ENCODE measurements around the gene DCK.

DCK gene

DNA sequence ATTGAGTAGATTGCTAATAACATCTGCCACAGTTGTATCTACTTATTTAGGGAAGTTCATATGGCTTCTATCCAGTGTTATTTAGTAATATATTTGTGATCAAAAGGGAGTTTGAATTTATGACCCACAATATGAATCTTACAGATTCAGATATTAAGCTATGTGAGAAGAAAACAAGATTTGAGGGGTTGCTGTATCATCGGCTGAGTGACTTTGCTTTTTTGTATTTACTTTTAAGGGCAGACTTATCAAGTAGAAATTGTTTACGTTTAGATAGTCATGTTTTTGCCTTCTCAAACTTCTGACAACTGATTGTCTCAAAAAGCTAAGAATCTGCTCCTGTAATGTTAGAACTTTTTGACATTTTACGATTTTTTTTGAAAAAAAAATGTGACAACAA, 17.2 kb upstream of the DCK start:
- no peaks in the 10 kb centered on the region for H3K27me3 ChIP-seq (replicated peaks; ENCODE audit: control insufficient read depth, insufficient read depth, low read length, poor library complexity, severe bottlenecking)
- no peak for DNase-seq
- no peaks in the 10 kb centered on the region for H3K9me3 ChIP-seq (ENCODE audit: control insufficient read depth, low read length)
- H3K36me3 ChIP-seq (ENCODE audit: control insufficient read depth, insufficient read depth, low read length) = peaks cover 8% of the 10 kb centered on the region
- no peaks in the 10 kb centered on the region for H3K4me1 ChIP-seq (ENCODE audit: control insufficient read depth, insufficient read depth, low read length, poor library complexity, severe bottlenecking)
- H3K27ac ChIP-seq (ENCODE audit: insufficient read depth, low read length, poor library complexity, severe bottlenecking) = no peak overlapping the region
- no peak overlapping the region for H3K4me3 ChIP-seq (ENCODE audit: insufficient read depth, low read depth, low read length, poor library complexity, severe bottlenecking)

DNA sequence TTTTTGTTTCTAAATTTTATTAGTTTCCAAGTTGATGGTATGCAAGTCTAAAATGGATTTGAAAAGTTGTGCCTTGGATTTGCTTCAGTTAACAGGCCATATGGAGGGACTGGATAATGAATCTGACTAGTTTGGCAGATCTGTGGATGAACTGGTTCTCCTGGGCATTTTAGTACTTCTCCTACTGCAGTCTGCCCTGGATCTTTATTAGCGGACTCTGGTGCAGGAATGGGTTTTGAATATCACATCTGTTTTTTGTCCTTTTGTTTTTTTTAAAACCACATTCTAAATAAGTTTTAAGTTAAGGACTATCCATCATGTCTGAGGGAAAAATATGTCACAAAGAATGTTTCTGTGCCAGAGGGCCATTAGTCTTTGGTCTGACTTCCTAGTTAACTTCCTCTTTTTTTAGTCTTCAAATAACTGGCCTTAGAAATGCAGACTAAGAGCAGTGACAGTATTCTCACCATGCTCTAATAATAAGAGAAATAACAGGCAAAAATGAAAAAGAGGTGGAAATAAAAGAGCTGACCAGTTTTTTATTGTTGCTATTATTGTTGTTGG, 13.9 kb upstream of the DCK start:
- Histone ChIP-seq H3K4me1 (ENCODE audit: control insufficient read depth, insufficient read depth, low read length, poor library complexity, severe bottlenecking) (no peaks in the 10 kb centered on the region), H3K4me3 (ENCODE audit: insufficient read depth, low read depth, low read length, poor library complexity, severe bottlenecking) (no peak overlapping the region), H3K27ac (ENCODE audit: insufficient read depth, low read length, poor library complexity, severe bottlenecking) (no peak overlapping the region), H3K27me3 (replicated peaks; ENCODE audit: control insufficient read depth, insufficient read depth, low read length, poor library complexity, severe bottlenecking) (no peaks in the 10 kb centered on the region), H3K36me3 (ENCODE audit: control insufficient read depth, insufficient read depth, low read length) (peaks cover 8% of the 10 kb centered on the region), H3K9me3 (ENCODE audit: control insufficient read depth, low read length) (no peaks in the 10 kb centered on the region)
- no peak for DNase-seq

DNA sequence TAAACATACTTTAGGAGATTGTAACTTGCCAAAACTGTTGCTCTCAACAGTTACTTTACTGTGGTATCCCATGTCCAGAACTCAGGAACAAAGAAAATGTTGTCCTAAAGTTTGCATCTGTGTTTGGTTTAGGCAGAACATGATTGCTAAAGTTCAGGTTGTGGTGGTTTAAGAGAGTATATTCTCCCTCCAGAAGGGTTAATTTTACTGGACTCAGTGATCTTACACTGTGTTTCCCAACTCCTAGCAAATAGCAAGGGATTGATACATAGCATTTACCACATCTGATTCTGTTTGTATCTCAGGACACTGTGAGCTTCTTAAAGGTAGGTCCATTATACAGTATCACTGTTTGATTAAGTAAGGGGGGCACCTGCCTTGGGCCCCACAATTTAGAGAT, 13.3 kb upstream of the DCK start:
- no peak for DNase-seq
- H3K27ac ChIP-seq (ENCODE audit: insufficient read depth, low read length, poor library complexity, severe bottlenecking) = no peak overlapping the region
- peaks cover 8% of the 10 kb centered on the region for H3K36me3 ChIP-seq (ENCODE audit: control insufficient read depth, insufficient read depth, low read length)
- no peaks in the 10 kb centered on the region for H3K9me3 ChIP-seq (ENCODE audit: control insufficient read depth, low read length)
- H3K27me3 ChIP-seq (replicated peaks; ENCODE audit: control insufficient read depth, insufficient read depth, low read length, poor library complexity, severe bottlenecking) = no peaks in the 10 kb centered on the region
- no peaks in the 10 kb centered on the region for H3K4me1 ChIP-seq (ENCODE audit: control insufficient read depth, insufficient read depth, low read length, poor library complexity, severe bottlenecking)
- no peak overlapping the region for H3K4me3 ChIP-seq (ENCODE audit: insufficient read depth, low read depth, low read length, poor library complexity, severe bottlenecking)

DNA sequence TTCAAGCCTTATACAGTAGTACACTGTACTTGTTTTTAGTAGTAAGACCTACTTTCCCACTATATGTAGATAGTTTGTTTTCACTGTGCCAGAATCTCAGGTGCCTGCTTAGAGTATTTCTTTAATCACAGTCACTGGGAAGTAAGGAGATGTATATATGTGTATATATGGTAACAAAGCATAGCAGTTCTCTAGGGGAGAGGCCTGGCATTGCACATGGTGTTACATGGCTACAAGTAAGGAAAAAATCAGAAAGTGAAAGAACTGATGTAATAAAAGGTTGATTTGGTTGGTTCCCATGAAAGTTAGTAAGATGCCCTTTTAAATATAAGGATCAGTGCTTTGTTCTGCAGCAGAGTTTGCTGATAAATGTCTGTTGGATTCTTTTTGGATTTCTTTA, 9.3 kb upstream of the DCK start:
- H3K9me3 ChIP-seq (ENCODE audit: control insufficient read depth, low read length) = no peaks in the 10 kb centered on the region
- H3K4me1 ChIP-seq (ENCODE audit: control insufficient read depth, insufficient read depth, low read length, poor library complexity, severe bottlenecking) = no peaks in the 10 kb centered on the region
- H3K27me3 ChIP-seq (replicated peaks; ENCODE audit: control insufficient read depth, insufficient read depth, low read length, poor library complexity, severe bottlenecking) = no peaks in the 10 kb centered on the region
- no peak overlapping the region for H3K27ac ChIP-seq (ENCODE audit: insufficient read depth, low read length, poor library complexity, severe bottlenecking)
- H3K36me3 ChIP-seq (ENCODE audit: control insufficient read depth, insufficient read depth, low read length) = peaks cover 3% of the 10 kb centered on the region
- no peak overlapping the region for H3K4me3 ChIP-seq (ENCODE audit: insufficient read depth, low read depth, low read length, poor library complexity, severe bottlenecking)
- no peak for DNase-seq

DNA sequence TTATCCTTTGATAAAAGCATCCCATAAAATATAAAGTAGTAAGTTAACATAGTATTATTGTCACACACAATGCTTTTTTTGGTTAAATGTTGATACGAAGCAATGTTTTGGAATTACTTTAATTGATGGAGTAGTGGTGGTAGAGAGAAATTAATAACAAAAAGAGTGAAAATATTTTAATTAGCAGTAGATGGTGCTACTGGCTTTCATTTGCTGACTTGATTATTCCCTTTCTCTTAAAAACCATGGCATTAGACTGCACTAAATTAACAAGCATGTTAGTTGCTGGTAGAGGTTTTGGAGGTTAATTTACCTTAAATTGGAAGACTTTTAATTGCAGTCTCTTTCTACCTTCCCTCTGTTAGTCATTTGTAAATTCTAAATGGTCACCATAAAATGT, 8.9 kb upstream of the DCK start:
- no peak overlapping the region for H3K4me3 ChIP-seq (ENCODE audit: insufficient read depth, low read depth, low read length, poor library complexity, severe bottlenecking)
- no peaks in the 10 kb centered on the region for H3K36me3 ChIP-seq (ENCODE audit: control insufficient read depth, insufficient read depth, low read length)
- no peaks in the 10 kb centered on the region for H3K4me1 ChIP-seq (ENCODE audit: control insufficient read depth, insufficient read depth, low read length, poor library complexity, severe bottlenecking)
- H3K27me3 ChIP-seq (replicated peaks; ENCODE audit: control insufficient read depth, insufficient read depth, low read length, poor library complexity, severe bottlenecking) = no peaks in the 10 kb centered on the region
- no peaks in the 10 kb centered on the region for H3K9me3 ChIP-seq (ENCODE audit: control insufficient read depth, low read length)
- no peak overlapping the region for H3K27ac ChIP-seq (ENCODE audit: insufficient read depth, low read length, poor library complexity, severe bottlenecking)
- DNase-seq = no peak

DNA sequence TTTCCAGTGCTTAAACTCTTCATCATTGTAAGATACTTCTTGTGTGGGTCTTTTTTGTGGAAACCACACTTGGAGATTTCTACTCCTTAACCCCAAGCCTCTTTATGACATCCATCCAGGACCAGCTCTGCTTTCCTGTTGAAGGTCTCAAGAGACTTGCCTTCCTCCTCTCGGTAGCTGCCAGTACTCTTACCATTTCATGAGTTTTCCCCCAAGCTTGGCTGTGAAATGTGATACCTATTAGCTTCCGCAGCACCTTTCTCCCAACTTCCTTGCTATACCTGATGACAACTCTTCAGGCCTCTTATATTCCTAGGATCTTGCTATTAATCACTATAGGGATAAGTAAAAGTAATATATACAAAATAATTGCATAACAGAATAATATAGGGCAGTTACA, 1.9 kb upstream of the DCK start:
- Histone ChIP-seq H3K36me3 (ENCODE audit: control insufficient read depth, insufficient read depth, low read length) (no peaks in the 10 kb centered on the region), H3K27ac (ENCODE audit: insufficient read depth, low read length, poor library complexity, severe bottlenecking) (no peak overlapping the region), H3K9me3 (ENCODE audit: control insufficient read depth, low read length) (no peaks in the 10 kb centered on the region), H3K4me3 (ENCODE audit: insufficient read depth, low read depth, low read length, poor library complexity, severe bottlenecking) (no peak overlapping the region), H3K27me3 (replicated peaks; ENCODE audit: control insufficient read depth, insufficient read depth, low read length, poor library complexity, severe bottlenecking) (no peaks in the 10 kb centered on the region), H3K4me1 (ENCODE audit: control insufficient read depth, insufficient read depth, low read length, poor library complexity, severe bottlenecking) (peaks cover 9% of the 10 kb centered on the region)
- no peak for DNase-seq

DNA sequence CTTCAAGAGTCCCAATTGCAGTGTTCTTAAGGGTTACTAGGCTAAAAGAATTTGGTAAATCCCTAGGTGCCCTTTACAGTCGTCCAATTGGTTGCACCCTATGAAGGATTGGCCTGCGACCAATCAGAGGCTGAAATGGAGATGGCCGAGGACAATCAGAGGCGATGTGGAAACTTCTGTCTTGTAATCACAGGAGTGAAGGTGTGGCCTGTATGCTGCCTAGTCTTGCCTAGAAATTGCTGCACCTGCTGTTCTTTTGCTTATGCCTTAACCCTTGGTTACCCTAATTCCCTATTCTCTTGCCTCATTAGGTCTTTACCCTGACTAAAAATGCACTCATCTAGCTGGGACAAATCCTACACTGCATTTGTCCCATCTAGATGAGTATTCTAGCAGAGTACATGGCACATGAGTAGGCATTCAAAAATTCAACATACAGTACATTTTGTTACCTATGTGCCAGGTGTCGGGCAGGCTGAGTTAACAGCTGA, 1.0 kb upstream of the DCK start:
- H3K9me3 ChIP-seq (ENCODE audit: control insufficient read depth, low read length) = no peaks in the 10 kb centered on the region
- DNase-seq = no peak
- no peak overlapping the region for H3K27ac ChIP-seq (ENCODE audit: insufficient read depth, low read length, poor library complexity, severe bottlenecking)
- H3K4me3 ChIP-seq (ENCODE audit: insufficient read depth, low read depth, low read length, poor library complexity, severe bottlenecking) = no peak overlapping the region
- peaks cover 18% of the 10 kb centered on the region for H3K4me1 ChIP-seq (ENCODE audit: control insufficient read depth, insufficient read depth, low read length, poor library complexity, severe bottlenecking)
- no peaks in the 10 kb centered on the region for H3K36me3 ChIP-seq (ENCODE audit: control insufficient read depth, insufficient read depth, low read length)
- H3K27me3 ChIP-seq (replicated peaks; ENCODE audit: control insufficient read depth, insufficient read depth, low read length, poor library complexity, severe bottlenecking) = no peaks in the 10 kb centered on the region

DNA sequence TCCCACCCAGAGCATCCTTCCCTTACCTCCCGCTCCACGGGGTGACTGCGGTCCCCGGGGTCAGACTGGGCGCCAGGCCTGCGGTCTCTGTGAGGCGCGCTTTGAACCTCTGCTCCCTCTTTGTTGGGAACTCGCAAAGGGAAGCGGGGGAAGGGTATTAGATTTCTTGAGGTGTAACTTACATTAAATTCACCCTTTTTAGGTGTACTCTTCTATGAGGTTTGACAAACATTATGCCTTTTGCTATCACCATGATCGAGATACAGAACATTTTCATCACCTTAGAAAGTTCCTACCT, 569 bp downstream of the DCK start:
- no peaks in the 10 kb centered on the region for H3K27me3 ChIP-seq (replicated peaks; ENCODE audit: control insufficient read depth, insufficient read depth, low read length, poor library complexity, severe bottlenecking)
- H3K4me1 ChIP-seq (ENCODE audit: control insufficient read depth, insufficient read depth, low read length, poor library complexity, severe bottlenecking) = peaks cover 19% of the 10 kb centered on the region
- H3K36me3 ChIP-seq (ENCODE audit: control insufficient read depth, insufficient read depth, low read length) = no peaks in the 10 kb centered on the region
- no peaks in the 10 kb centered on the region for H3K9me3 ChIP-seq (ENCODE audit: control insufficient read depth, low read length)
- H3K4me3 ChIP-seq (ENCODE audit: insufficient read depth, low read depth, low read length, poor library complexity, severe bottlenecking) = peak overlapping the region; percentile 100
- DNase-seq = no peak
- peak overlapping the region; percentile 76 for H3K27ac ChIP-seq (ENCODE audit: insufficient read depth, low read length, poor library complexity, severe bottlenecking)

DNA sequence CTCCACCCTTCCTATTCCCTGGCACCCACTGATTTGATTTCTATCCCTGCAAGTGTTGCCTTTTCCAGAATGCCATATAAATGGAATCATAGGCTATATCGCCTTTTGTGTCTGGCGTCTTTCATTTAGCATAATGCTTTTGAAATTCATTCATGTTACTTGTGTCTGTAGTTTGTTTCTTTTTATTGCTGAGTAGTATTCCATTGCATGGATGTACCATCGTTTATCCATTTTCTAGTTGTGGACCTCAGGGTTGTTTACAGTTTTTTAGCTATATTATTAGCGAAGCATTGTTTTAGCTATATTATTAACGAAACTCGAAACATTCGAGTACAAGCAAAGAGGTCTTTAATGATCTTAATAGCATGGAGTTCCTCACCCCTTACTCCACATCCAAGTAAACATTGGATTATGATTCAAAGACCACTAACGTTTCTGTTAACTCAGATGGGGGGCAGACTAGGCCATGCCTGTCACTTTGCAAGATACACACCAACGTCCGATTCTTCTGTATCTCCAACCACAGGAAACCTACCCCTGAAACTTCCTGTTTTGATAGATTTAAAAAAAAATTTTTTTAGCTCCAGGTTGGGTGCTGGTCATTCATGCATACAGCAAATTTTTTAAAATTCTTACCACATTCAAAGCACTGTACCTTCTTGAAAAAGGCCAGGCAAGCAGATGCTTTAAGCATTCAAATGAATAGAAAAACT, 1.1 kb downstream of the DCK start:
- H3K4me1 ChIP-seq (ENCODE audit: control insufficient read depth, insufficient read depth, low read length, poor library complexity, severe bottlenecking) = peaks cover 19% of the 10 kb centered on the region
- no peaks in the 10 kb centered on the region for H3K9me3 ChIP-seq (ENCODE audit: control insufficient read depth, low read length)
- H3K27ac ChIP-seq (ENCODE audit: insufficient read depth, low read length, poor library complexity, severe bottlenecking) = peak overlapping the region; percentile 76
- H3K4me3 ChIP-seq (ENCODE audit: insufficient read depth, low read depth, low read length, poor library complexity, severe bottlenecking) = peak overlapping the region; percentile 100
- DNase-seq = no peak
- no peaks in the 10 kb centered on the region for H3K27me3 ChIP-seq (replicated peaks; ENCODE audit: control insufficient read depth, insufficient read depth, low read length, poor library complexity, severe bottlenecking)
- no peaks in the 10 kb centered on the region for H3K36me3 ChIP-seq (ENCODE audit: control insufficient read depth, insufficient read depth, low read length)

DNA sequence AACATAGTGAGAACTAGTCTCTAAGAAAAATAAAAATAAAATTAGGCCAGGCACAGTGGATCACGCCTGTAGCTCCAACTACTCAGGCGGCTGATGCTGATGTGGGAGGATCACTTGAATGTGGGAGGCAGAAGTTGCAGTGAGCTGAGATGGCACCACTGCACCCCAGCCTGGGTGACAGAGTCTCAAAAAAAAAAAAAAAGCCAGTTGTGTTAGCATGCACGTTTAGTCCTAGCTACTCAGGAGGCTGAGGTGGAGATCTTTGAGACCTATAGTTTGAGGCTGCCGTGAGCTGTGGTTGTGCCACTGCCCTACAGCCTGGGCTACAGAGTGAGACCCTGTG, 2.5 kb downstream of the DCK start:
- no peaks in the 10 kb centered on the region for H3K27me3 ChIP-seq (replicated peaks; ENCODE audit: control insufficient read depth, insufficient read depth, low read length, poor library complexity, severe bottlenecking)
- H3K4me3 ChIP-seq (ENCODE audit: insufficient read depth, low read depth, low read length, poor library complexity, severe bottlenecking) = peak overlapping the region; percentile 100
- H3K9me3 ChIP-seq (ENCODE audit: control insufficient read depth, low read length) = no peaks in the 10 kb centered on the region
- no peaks in the 10 kb centered on the region for H3K36me3 ChIP-seq (ENCODE audit: control insufficient read depth, insufficient read depth, low read length)
- peaks cover 19% of the 10 kb centered on the region for H3K4me1 ChIP-seq (ENCODE audit: control insufficient read depth, insufficient read depth, low read length, poor library complexity, severe bottlenecking)
- DNase-seq = no peak
- H3K27ac ChIP-seq (ENCODE audit: insufficient read depth, low read length, poor library complexity, severe bottlenecking) = peak overlapping the region; percentile 27
